SK-N-MC (cell line): ENCODE measurements around the gene ZNF765.

Experiments used
- EZH2 ChIP-seq: fragments of 200-600 bp; sonication (generic); IDR thresholded peaks from one replicate; pipeline ENCODE4 v1.6.1; 2017; ENCODE audit warnings: antibody characterized with exemption
- FOXP2 ChIP-seq: optimal IDR thresholded peaks from 2 replicates; pipeline ENCODE3; 2011; ENCODE audit warnings: mild to moderate bottlenecking, moderate library complexity; ENCODE audit not compliant: insufficient read depth; ENCODE audit errors: extremely low read length, control extremely low read depth
- POLR2AphosphoS5 ChIP-seq: IDR thresholded peaks from 2 replicates; pipeline ENCODE4 v1.6.1; 2012; ENCODE audit warnings: mild to moderate bottlenecking, low read depth, low read length, borderline replicate concordance

GRCh38 chr19:53365134-53365898 is 29.6 kb upstream of the ZNF765 start, which contains the start of gene ZNF525:
- TF ChIP-seq EZH2 (no peak), POLR2AphosphoS5 (peak; percentile 85), FOXP2 (no peak)
